Suprapubic skin (tissue), 4 donors: Measurements from ENCODE around the gene PLD3.

ENCODE experiments used
- EP300 ChIP-seq: sonication (generic); formaldehyde crosslinking; IDR thresholded peaks from one replicate; pipeline ENCODE4 v1.6.1; 2017; ENCODE audit warnings: antibody characterized with exemption
- POLR2AphosphoS5 ChIP-seq, 3 donors: sonication (generic); formaldehyde crosslinking; IDR thresholded peaks; one replicate each; pipeline ENCODE4 v1.6.1; 2017; ENCODE audit warnings: antibody characterized with exemption in 3 of 3
- TF ChIP-seq, protein P1 (sequence below), 2 donors: fragments of 200-600 bp in 1 of 2; fragments of 450-650 bp in 1 of 2; sonication (generic) in 1 of 2; IDR thresholded peaks; one replicate each; pipeline ENCODE4 v1.5.1; 2016 to 2019; ENCODE audit warnings: antibody characterized with exemption in 2 of 2, mild to moderate bottlenecking in 1 of 2, moderate library complexity in 1 of 2

DNA sequence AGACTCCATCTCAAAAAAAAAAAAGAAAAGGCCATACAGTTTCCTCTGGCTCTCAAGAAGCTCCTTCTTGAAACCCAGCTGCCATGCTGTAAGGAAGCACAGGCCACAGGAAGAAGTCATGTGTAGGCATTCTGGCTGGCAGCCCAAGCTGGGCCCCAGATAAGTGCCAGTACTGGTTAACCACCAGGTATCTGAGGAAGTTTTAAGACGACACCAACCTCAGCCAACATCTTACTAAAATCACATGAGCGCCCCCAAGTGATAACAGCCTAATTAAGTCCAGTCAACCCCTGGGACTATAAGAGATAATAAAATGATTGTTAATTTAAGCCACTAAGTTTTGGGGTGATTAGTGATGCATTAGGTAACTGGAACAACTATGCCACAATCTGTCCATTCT is 36.0 kb upstream of the PLD3 start:
- TF ChIP-seq, protein P1, sequence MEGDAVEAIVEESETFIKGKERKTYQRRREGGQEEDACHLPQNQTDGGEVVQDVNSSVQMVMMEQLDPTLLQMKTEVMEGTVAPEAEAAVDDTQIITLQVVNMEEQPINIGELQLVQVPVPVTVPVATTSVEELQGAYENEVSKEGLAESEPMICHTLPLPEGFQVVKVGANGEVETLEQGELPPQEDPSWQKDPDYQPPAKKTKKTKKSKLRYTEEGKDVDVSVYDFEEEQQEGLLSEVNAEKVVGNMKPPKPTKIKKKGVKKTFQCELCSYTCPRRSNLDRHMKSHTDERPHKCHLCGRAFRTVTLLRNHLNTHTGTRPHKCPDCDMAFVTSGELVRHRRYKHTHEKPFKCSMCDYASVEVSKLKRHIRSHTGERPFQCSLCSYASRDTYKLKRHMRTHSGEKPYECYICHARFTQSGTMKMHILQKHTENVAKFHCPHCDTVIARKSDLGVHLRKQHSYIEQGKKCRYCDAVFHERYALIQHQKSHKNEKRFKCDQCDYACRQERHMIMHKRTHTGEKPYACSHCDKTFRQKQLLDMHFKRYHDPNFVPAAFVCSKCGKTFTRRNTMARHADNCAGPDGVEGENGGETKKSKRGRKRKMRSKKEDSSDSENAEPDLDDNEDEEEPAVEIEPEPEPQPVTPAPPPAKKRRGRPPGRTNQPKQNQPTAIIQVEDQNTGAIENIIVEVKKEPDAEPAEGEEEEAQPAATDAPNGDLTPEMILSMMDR (IDR thresholded peaks at IDR 0.05): no peak
- no peak for TF ChIP-seq POLR2AphosphoS5 (IDR thresholded peaks at IDR 0.05)
- TF ChIP-seq EP300: no peak
